Activated T-helper 9 cell treated with anti-CD3 and anti-CD28 coated beads, Interleukin-2, amount 50 U/mL, for 16 hours (primary cell): ENCODE results near the gene PELI3.
"Not testable (repeated sequence)": the region's sequence is repeated elsewhere in the genome, so short reads cannot be mapped to it uniquely, and the experiment has no call there.

Experiments
- DNase-seq: peaks from one replicate; pipeline ENCODE4 v3.0.0-alpha.2; 2020; ENCODE audit warnings: low read depth

Gene PELI3

DNA sequence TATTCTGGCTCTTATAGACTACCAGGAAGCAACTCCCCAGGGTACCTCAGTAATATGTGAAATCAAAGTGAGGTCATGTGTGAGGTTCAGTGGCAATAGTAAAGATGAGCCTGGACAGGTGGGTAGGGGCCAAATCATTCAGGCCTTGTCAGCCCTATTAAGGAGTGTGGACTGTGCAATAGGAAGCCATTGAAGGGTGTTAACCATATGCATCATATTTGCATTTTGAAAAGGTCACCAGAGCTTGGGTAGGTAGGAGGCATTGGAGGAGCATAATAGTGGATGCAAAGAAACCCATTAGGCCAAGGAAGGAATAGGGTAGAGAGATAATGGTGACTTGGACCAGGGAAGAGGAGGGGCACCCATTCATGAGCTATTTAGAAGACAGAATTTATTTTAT is 19.7 kb upstream of the PELI3 start:
- no peak for DNase-seq

DNA sequence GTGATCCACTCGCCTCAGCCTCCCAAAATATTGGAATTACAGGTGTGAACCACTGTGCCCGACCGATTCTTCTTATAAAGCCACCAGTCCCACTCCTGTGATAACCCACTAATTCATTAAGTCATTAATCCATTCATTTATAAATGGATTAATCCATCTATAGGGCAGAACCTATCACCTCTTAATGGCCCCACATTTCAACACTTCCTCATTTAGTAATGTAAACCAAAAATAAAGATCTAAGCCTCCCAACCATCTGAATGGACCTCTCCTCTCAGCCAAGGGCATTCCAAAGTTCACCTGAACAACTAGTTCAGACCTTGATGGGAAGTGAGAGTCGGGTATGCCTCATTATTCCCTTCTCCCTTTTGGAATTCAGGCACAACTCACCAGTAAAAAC is 18.2 kb upstream of the PELI3 start:
- no peak for DNase-seq

DNA sequence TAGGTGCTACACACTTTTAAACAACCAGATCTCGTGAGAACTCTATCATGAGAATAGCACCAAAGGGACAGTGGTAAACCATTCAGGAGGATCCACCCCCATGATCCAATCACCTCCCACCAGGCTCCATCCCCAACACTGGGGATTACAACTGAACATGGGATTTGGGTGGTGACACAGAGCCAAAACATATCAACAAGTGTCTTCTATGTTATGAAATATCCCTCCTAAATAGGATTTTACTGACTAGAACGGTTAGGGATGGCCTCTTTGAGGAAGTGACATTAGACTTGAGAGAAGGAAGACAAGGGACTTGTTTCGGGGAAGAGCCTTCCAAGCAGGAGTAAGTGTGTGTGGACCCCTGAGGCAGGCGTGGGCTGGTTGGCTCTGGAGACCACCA is 16.1 kb upstream of the PELI3 start:
- DNase-seq = no peak

DNA sequence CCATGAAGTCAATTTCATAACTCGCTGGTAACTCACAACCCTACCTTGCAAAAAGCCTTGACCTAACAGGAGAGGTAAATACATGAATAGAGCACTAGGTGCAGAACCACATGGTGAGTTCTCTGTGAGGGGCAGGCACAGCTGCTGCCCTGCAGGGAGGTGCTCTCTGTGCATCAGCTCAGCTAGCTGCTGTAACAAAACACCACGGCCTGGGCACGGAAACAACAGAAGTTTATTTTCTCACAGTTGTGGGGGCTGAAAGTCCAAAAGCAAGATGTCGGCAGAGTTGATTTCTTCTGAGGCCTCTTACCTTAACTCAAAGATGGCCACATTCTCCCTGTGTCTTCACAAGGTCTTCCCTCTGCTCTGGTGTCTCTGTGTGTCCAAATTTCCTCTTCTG is 15.0 kb upstream of the PELI3 start:
- no peak for DNase-seq

DNA sequence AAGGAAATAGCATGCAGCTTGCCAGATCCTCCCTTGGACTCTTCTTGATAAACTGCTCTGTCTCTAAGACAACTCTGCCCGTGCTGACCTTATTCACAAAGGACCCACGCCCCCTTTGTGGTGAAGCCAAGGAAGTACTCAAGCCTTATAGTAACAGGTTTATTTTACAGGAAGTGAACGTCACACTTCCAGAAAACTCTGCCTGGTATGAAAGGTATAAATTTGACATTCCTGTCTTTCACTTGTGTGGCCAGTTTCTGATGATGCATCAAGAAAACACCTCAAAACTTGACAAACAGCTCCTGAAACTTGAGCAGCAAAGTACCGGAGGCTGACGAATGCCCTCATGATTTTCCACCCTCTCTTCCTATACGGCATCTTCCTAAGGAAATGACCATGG is 12.5 kb upstream of the PELI3 start:
- no peak for DNase-seq

DNA sequence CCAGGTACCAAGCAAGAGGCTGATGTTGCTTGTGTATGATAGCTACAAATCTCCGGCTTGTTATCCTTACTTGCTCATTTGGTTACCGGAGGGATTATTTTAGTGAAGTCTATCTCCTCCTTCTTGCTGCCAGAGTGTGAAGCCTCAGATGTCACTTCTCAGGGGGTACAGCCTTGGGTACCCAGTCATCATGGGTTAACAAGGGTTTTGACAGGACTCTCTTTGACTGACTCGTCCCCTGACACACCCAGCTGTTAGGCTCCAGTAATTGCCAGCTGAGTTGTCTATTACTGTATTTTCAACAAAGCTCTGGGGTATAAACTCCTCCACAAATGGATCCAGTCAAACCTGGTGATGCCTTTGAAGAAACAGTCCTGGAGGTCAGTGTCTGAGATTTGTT is 11.9 kb upstream of the PELI3 start:
- DNase-seq = no peak

DNA sequence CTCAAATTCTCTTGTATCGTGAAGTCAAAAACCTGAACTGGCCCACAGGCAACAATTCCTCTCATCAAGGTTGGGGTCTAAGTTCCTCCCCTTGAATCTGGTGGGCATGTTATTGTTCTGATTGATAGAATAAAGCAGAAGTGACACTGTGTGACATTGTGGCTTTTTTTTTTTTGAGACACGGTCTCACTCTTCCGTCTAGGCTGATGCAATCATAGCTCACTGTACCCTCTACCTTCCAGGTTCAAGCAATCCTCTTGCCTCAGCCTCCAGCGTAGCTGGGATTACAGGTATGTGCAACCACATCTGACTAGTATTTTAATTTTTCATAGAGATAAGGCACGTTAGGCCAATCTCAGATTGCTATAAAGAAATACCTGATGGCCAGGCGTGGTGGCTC is 8.9 kb upstream of the PELI3 start:
- no peak for DNase-seq

DNA sequence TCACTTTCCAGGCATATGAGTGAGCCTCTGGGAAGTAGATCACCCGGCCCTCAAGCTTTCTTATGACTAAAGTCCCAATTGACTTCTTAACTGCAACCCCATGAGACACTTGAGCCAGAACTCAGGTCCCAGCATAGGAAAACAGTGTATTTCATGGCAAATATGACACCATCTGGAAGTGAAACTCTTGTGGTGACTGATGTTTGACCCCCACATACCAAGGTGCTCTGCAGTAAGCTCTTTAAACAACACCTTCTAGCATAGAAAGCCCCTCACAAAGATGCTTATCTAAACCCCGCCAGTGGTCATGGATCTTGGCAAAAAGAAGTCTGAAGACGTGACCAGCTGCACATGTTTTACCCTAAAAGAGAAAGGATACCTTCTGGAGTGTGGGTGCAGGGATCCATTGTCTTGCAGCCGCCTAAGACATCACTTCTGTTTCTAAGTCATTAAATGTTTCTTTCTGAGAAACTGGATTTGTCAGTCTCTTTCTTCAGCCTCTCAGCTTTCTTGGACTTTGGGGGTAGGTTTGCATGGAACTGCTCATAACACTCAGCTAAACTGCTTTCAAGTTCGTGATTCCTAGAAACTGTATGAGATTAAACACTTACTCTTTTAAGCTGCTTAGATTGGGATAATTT is 7.4 kb upstream of the PELI3 start:
- no peak for DNase-seq

DNA sequence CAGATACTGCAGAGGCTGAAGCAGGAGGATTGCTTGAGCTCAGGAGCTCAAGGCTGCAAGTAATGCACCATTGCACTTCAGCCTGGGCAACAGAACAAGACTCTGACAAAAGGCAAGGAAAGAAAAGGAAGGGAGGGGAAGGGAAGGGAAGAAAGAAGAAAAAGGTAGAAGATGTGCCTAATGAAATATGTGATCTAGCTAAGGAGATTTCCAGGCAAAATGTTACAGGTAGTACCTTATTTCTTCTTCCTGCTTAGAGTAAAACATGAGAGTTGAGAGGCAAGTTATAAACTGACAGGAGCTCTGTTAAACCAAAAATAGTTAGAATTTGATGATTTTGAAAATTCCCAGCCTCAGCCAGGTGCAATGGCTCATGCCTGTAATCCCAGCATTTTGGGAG is 4.7 kb upstream of the PELI3 start:
- no peak for DNase-seq

DNA sequence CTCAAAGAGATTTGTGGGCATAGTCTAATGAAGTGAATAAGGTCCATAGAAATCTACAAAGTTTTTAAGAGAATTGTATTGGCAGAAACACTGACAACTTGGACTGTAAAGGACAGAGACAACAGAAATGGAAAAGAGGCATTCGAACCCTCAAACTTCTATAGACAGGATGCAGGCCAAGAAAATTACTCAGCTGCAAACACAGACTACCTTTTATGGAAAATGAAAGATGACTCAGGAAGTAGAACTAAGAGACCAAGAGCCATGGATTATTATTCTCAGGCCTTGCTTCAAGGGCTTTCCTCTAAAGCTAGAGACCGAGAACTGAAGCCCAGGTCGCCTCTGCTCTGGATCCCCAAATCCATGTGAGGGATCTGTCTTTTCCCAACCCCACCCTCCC is 3.8 kb upstream of the PELI3 start:
- DNase-seq = no peak

DNA sequence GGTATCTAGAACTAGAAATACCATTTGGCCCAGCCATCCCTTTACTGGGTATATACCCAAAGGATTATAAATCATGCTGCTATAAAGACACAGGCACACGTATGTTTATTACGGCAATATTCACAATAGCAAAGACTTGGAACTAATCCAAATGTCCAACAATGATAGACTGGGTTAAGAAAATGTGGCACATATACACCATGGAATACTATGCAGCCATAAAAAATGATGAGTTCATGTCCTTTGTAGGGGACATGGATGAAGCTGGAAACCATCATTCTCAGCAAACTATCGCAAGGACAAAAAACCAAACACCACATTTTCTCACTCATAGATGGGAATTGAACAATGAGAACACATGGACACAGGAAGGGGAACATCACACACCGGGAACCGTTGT is 2.6 kb upstream of the PELI3 start:
- DNase-seq = not testable (repeated sequence)

DNA sequence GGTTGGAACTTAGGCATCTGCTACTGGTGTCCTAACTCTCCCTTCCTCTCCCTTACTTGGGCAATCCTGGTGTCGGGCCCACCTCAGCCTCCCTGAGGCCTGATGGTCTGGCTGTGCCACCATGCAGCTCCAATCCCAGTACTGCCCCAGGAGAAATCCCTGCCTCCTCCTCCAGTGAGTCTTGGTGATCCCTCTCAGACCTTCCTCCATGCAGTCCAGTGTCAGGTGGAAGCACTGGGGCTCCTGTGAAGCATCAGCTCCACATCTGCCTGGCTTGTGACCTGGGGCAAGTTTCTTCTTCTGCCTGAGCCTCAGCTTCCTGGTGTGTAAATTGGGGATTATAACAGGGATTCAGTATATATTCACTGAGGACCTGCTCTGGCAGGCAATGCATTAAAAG is 1.8 kb upstream of the PELI3 start:
- DNase-seq = no peak

DNA sequence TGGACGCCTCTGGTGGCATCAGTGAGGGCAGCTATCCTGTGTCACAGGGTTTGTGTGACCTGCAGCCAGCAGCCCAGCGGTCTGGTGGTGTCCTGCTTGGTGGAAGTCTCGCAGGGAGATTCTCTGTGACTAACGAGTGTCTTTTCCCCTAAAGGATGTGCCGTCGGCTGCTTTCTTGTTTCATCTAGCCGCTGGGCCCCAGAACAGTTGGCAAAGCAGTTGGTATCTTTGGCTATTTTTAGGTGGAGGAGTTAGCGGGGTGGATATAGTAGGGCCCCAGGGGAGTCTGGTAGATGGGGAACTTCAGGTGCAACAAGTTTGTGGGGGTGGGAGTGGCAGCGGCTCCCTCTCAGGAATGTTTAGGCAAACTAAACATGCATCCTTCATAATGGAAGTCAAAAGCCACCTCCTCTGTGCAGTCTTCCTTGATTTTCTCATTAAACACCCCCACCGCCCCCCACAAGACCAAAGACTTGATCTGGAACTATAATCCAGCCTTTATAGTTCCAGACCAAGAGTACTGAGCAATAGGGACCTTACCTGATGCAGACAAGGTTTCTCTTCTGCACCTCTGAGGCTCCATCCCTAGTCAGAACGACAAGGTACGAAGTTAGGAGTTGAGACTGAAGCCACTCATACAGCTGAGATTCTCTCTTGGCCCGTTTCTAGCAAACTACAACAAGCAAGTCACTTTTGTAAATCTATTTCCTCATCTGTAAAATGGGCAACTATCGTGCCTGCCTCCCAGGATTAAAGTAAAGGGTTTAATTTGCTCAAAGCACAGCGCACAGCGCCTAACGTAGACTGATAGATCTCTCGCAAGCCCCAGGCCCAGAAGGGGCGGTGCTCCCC is 1.1 kb upstream of the PELI3 start:
- DNase-seq = no peak

DNA sequence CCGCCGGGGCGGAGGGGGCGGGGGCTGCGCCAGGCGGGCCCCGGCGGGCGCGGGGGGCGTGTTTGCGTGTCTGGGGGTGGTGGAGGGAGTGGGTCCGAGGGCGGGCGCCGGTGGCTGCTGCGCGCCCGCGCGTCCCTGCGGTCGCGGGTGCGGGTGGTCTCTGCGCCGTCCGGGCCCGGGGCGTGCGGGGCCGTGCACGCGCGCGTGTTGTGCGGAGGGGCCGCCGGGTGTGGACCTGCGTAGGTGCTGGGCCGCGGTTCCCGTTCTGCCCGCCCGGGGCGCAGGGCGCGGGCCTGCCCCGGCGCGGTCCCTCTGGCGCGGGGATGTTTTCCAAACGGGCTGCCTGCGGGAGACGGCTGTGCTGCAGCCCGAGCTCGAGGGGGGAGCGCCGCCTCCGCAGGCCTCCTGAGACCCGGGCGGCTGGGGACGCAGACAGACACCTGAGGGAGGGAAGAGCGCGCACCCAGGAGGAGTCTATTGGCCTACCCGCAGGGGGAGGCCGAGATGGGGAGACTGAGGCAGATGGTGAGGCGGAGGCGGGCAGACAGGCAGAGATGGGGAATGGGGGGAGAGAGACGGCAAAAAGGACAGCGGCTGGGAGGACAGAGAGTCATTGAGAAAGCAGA is 442 bp downstream of the PELI3 start:
- DNase-seq = no peak

DNA sequence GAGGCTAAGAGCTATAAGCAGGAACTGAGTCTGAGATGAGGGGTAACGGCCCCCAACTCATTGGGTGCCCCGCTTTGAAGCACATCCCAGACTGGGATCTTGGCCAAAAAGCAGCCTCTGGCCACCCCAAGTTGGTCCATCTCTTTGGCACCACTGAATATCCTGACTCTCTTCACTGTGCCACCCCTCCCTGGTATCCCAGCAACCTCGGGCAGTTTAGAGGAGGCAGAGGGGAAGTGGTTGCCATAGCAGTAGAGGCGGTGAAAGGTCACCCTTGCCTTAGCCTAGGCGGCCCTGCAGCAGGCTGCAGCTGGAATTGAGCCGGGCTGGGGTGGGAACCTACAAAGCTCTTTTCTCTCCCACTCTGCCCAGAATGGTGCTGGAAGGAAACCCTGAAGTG is 1.1 kb downstream of the PELI3 start:
- no peak for DNase-seq

DNA sequence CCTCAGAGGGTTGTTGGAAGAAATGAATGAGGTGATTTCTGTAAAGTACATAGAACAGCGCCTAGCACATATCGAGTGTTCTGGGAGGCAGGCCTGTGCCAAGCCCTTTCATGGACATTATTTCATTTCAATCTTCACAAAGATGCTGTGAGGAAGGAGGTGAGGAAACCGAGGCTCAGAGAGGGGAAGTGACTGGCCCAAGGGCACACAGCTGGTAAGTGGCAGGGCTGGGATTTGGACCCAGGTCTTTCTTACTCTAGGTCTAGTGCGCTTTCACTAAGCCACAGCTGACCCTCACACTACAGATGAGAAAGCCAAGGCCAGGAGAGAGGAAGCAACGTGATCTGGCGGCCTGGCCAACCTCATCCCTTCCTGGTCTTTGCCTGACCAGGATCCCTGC is 2.0 kb downstream of the PELI3 start:
- DNase-seq = no peak

DNA sequence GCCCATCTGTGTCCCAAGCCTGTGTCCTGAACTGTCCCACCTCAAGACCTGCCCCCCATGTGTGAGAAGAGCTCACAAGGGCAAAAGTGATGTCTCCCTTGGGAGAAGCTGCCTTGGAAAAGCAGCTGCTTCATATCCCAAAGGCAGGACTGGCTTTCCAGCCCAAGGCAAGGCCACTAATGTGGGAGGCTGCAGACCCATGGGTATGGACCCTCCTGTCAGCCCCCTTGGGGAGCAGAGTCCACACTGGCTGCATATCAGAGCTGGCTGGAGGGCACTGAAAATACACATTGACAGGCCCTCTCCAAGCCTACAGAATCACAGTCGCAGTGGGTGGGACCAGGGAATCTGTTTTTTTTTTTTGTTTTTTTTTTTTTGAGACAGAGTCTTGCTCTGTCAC is 2.7 kb downstream of the PELI3 start:
- no peak for DNase-seq

DNA sequence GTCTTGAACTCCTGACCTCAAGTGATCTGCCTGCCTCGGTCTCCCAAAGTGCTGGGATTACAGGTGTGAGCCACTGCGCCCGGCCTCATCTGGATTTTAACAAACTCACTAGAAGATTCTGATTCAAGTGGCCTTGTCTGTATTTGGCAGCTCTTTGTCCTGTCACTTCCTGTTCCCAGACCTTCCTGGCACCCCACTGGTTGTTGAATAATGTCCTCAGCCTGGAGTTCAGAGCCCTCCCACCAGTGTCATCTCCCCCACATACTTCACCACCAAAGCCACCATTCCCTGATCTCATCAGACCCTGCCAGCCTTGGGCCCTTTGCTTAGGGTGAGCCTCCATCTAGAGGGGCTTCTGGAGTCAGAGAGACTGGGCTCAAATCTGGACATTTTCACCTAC is 3.3 kb downstream of the PELI3 start:
- DNase-seq = no peak

DNA sequence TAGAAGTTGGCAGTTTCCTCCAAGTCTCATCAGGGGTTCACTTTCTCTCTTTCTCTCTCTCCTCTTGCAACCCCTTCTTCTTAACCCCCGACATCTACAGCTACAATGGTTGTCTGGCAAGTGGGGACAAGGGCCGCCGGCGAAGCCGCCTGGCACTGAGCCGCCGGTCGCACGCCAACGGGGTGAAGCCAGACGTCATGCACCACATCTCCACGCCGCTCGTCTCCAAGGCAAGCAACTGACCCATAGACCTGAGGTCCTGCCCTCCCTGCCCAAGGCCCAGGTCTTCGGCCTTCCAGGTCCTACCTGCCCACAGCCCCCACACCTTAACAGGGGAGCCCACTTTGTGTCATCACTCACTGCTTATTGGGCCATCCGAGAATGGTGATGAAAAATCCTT is 4.4 kb downstream of the PELI3 start:
- no peak for DNase-seq

DNA sequence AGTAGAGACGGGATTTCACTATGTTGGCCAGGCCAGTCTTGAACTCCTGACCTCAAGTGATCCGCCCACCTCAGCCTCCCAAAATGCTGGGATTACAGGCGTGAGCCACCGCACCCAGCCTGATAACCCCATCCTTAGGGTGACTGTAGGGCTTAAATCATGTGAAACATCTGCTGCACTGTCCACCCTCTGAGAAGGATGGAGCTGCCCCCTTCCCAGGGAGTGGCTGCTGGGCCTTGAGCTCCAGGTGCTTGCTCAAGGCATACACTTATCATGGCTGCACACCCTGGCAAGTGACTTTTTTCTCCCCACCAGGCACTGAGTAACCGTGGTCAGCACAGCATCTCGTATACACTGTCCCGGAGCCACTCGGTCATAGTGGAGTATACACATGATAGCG is 5.3 kb downstream of the PELI3 start:
- DNase-seq = no peak

DNA sequence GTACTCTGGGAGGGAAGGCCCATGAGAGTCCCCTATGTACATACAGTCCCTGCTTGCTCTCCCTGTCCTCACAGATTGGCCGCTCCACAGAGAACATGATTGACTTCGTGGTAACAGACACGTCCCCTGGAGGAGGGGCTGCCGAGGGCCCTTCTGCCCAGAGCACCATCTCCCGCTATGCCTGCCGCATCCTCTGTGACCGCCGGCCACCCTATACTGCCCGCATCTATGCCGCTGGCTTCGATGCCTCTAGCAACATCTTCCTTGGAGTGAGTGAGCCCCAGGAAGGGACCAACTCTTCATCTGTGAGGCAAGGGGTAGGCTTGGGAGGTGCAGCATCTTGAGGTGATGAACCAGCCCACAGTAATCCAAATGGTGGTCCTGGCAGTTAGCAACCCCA is 6.5 kb downstream of the PELI3 start:
- DNase-seq = no peak

DNA sequence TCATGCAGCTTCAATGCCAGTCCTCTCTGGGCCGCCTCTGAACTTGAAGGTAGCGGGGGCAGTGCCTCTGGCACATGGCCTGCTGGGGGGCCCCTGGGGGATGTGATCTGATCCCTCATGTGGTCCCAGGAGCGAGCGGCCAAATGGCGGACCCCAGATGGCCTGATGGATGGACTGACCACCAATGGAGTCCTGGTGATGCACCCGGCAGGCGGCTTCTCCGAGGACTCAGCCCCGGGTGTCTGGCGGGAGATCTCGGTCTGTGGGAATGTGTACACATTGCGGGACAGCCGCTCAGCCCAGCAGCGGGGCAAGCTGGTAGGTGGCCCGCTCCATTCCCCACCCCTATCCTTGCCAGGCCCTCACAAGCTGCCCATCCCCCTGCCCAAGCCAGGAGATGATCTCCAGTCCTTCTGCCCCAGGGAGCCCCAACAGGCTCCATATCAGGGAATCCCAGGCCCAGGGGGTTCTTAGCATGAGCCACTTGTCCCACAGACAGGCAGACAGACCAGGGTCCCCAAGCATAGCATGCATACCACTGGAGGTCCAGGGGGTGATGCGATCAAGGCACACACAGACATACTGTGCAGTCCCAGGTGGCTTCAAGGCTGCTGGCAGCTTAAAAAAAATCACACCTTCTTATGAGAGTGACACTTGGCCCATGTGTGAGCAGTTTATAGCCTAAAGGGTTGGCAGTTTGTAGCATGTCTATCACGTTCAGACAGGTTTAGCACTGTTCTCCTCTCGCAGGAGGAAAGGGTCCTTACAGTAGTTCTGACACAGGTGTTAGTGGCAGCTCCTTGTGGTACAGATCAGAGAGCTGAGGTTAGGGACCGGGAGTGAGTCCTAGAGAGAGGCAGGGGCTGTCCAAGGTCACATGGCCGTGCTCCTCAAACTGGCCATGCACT is 7.2 kb downstream of the PELI3 start:
- no peak for DNase-seq
